ENCODE measurements around the gene CSKMT. TPM values are rescaled to one million over a fixed set of nuclear protein-coding genes. Genes with fewer than 3 reads are reported as not detected.
"Not testable (repeated sequence)": the region's sequence is repeated elsewhere in the genome, so short reads cannot be mapped to it uniquely, and the experiment has no call there.

Gene CSKMT
- total RNA-seq, 2 donors from 2014 or later = 23.6 TPM

GRCh38 chr11:62671608-62672389, 6.7 kb downstream of the CSKMT start, which contains the start of the genes LBHD1 and UQCC3:
LBHD1 (minus strand) TSS chr11:62672267; CDS start chr11:62670031, 2,236 bp downstream.
UQCC3 (plus strand) TSS chr11:62671673; CDS start chr11:62671746, 73 bp downstream.
- Mint-ChIP-seq H3K4me3 (peak within 1 kb of the TSS; percentile 99), H3K36me3 (ENCODE audit: low read depth) (peaks cover 93% of the 10 kb centered on the region), H3K4me1 (peaks cover 20% of the 10 kb centered on the region), H3K9me3 (no peaks in the 10 kb centered on the region), H3K27me3 (no peaks in the 10 kb centered on the region), H3K27ac (peak within 1 kb of the TSS; percentile 98)
- peak; percentile 89 for ATAC-seq (replicated peaks)

- no peak for ATAC-seq (replicated peaks)
- Mint-ChIP-seq H3K4me1 (peaks cover 26% of the 10 kb centered on the region), H3K36me3 (ENCODE audit: low read depth) (peaks cover 93% of the 10 kb centered on the region)
Measured at GRCh38 chr11:62673196-62673525, 8.0 kb downstream of the CSKMT start.

DNA sequence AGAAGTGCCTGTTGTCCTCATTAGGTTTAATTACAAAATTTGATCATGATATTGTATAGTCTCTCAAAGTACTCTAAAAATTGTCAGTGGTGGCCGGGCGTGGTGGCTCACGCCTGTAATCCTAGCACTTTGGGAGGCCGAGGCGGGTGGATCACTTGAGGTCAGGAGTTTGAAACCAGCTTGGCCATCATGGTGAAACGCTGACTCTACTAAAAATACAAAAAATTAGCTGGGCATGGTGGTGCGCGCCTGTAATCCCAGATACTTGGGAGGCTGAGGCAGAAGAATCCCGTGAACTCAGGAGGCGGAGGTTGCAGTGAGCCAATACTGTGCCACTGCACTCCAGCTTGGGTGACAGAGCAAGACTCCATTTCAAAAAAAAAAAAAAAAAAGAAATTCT, 10.3 kb downstream of the CSKMT start:
- Mint-ChIP-seq H3K4me1 (peaks cover 20% of the 10 kb centered on the region), H3K36me3 (ENCODE audit: low read depth) (peaks cover 80% of the 10 kb centered on the region)
- not testable (repeated sequence) for H3K9me3 Mint-ChIP-seq; H3K27me3 Mint-ChIP-seq; H3K4me3 Mint-ChIP-seq; ATAC-seq (replicated peaks); H3K27ac Mint-ChIP-seq

More at GRCh38 chr11:62673196-62673525, 8.0 kb downstream of the CSKMT start:
- H3K4me3 Mint-ChIP-seq = peak overlapping the region; percentile 99
- no peak overlapping the region for H3K27ac Mint-ChIP-seq
- no peaks in the 10 kb centered on the region for H3K9me3 Mint-ChIP-seq
- no peaks in the 10 kb centered on the region for H3K27me3 Mint-ChIP-seq

GRCh38 chr11:62676698-62677097, 11.6 kb downstream of the CSKMT start:
- Mint-ChIP-seq H3K4me1 (peaks cover 25% of the 10 kb centered on the region), H3K4me3 (peak overlapping the region; percentile 79), H3K9me3 (no peaks in the 10 kb centered on the region), H3K27me3 (no peaks in the 10 kb centered on the region), H3K36me3 (ENCODE audit: low read depth) (peaks cover 67% of the 10 kb centered on the region), H3K27ac (peak overlapping the region; percentile 37)
- no peak for ATAC-seq (replicated peaks)

GRCh38 chr11:62677156-62677555, 12.0 kb downstream of the CSKMT start:
- Mint-ChIP-seq H3K4me3 (peak overlapping the region; percentile 79), H3K27me3 (no peaks in the 10 kb centered on the region), H3K9me3 (no peaks in the 10 kb centered on the region), H3K36me3 (ENCODE audit: low read depth) (peaks cover 62% of the 10 kb centered on the region), H3K27ac (peak overlapping the region; percentile 37), H3K4me1 (peaks cover 25% of the 10 kb centered on the region)
- ATAC-seq (replicated peaks) = no peak

GRCh38 chr11:62677714-62678113, 12.6 kb downstream of the CSKMT start:
- Mint-ChIP-seq H3K9me3 (no peaks in the 10 kb centered on the region), H3K4me3 (peak overlapping the region; percentile 79), H3K27me3 (no peaks in the 10 kb centered on the region), H3K4me1 (peaks cover 25% of the 10 kb centered on the region), H3K36me3 (ENCODE audit: low read depth) (peaks cover 57% of the 10 kb centered on the region), H3K27ac (peak overlapping the region; percentile 83)
- ATAC-seq (replicated peaks) = no peak

DNA sequence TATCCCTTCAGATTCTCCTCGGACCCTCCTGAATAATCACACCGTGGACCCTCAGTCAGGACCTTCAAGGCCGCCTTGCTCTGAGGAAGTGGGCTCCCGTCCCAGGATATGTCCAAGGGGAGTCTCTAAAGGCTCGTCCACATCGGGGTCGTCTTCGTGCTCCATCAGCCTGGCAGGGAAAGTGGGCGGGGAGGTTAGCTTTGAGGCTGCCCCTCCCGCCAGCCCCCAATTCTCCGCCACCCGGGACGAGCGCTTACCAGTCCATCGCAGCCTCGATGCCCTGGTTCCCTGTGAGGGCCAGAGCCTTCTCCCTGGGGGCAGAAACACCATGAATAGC, 13.3 kb downstream of the CSKMT start:
- Mint-ChIP-seq H3K9me3 (no peaks in the 10 kb centered on the region), H3K27me3 (no peaks in the 10 kb centered on the region), H3K36me3 (ENCODE audit: low read depth) (peaks cover 53% of the 10 kb centered on the region), H3K27ac (peak overlapping the region; percentile 83), H3K4me3 (peak overlapping the region; percentile 79), H3K4me1 (peaks cover 25% of the 10 kb centered on the region)
- no peak for ATAC-seq (replicated peaks)

DNA sequence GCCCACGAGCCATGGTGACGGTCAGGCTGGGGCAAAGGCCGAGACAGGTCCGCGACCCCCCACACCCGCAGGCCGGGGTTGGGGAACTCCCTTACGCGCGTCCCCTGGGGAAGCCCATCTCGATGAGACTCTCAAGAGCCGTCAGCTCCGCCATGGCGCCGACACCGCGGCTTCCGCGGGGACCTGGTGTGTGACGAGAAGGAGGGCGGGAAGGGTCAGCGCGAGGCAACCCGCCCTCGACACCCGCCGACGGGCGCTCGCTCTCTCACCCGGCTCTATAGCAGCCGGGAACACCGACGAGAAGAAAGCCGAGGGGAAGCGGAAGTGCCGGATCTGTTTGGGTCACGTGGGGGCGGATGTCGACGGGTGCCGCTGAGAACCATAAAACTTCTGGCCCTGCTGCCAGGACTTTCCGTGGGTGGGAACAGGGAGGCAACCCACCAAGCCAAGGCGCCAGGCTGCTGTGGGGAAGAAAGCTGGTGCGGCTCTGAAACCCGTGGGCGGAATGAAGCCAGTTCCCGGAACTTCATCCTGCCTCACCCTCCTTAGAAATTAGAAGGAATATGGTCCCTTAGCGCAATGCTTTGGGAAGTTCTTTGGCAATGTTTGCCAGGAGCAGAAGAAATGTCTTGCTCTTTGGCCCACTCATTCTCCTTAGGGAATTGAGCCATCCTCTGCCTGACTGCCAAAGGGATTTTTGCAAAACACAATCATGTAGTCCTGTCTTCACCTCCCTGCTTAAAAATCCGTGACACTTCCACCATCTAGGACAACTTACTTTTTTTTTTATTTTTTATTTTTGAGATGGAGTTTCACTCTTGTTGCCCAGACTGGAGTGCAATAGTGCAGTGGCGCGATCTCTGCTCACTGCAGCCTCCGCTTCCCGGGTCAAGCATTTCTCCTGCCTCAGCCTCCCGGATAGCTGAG, 13.9 kb downstream of the CSKMT start, which contains the start of gene UBXN1:
UBXN1 (minus strand) TSS at position 304 of the 927 bp plus-strand sequence; CDS start at position 154, 150 bp downstream.
- Mint-ChIP-seq H3K9me3 (no peaks in the 10 kb centered on the region), H3K4me1 (peaks cover 25% of the 10 kb centered on the region), H3K27ac (peak within 1 kb of the TSS; percentile 83), H3K36me3 (ENCODE audit: low read depth) (peaks cover 47% of the 10 kb centered on the region), H3K27me3 (no peaks in the 10 kb centered on the region), H3K4me3 (peak within 1 kb of the TSS; percentile 79)
- peak; percentile 91 for ATAC-seq (replicated peaks)

DNA sequence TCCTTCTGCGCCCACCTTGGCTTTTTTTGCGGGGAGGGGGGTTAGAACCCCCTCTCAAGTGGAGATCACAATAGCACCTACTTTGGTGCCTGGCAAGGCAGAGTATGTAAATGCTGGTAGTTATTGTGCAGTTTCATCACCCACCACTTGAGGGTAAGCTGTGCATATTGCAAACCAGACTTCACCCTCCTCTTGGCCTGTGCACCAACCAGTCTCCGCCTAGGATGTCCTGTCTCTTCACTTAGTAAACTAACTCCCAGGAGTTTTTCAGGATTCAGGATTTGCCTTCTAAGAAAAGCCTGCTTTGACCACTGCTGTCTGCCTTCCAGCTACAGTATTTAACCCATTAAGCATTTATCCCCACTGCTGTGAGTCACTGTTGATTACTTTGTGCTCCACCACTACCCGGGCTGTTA, 15.7 kb downstream of the CSKMT start:
- peak; percentile 81 for ATAC-seq (replicated peaks)
- Mint-ChIP-seq H3K4me1 (peaks cover 20% of the 10 kb centered on the region), H3K9me3 (no peaks in the 10 kb centered on the region), H3K27ac (peak overlapping the region; percentile 84), H3K36me3 (ENCODE audit: low read depth) (peaks cover 32% of the 10 kb centered on the region), H3K4me3 (peak overlapping the region; percentile 42), H3K27me3 (no peaks in the 10 kb centered on the region)

DNA sequence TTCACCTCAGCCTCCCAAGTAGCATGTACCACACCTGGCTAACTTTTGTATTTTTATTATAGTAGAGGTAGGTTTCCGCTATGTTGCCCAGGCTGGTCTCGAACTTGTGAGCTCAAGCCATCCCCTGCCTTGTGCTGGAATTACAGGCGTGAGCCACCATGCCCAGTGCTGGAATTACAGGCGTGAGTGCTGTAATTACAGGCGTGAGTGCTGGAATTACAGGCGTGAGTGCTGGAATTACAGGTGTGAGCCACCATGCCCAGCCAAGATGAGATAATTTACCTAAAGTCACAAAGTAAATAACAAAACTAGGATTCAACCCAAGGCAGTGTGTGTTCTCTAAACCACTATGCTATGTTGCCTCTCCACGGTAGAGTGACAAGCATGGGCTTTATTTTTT, 17.4 kb downstream of the CSKMT start:
- H3K36me3 Mint-ChIP-seq (ENCODE audit: low read depth) = peaks cover 15% of the 10 kb centered on the region
- H3K27me3 Mint-ChIP-seq = no peaks in the 10 kb centered on the region
- peaks cover 13% of the 10 kb centered on the region for H3K4me1 Mint-ChIP-seq
- H3K27ac Mint-ChIP-seq = no peak overlapping the region
- no peak overlapping the region for H3K4me3 Mint-ChIP-seq
- ATAC-seq (replicated peaks) = no peak
- H3K9me3 Mint-ChIP-seq = no peaks in the 10 kb centered on the region

DNA sequence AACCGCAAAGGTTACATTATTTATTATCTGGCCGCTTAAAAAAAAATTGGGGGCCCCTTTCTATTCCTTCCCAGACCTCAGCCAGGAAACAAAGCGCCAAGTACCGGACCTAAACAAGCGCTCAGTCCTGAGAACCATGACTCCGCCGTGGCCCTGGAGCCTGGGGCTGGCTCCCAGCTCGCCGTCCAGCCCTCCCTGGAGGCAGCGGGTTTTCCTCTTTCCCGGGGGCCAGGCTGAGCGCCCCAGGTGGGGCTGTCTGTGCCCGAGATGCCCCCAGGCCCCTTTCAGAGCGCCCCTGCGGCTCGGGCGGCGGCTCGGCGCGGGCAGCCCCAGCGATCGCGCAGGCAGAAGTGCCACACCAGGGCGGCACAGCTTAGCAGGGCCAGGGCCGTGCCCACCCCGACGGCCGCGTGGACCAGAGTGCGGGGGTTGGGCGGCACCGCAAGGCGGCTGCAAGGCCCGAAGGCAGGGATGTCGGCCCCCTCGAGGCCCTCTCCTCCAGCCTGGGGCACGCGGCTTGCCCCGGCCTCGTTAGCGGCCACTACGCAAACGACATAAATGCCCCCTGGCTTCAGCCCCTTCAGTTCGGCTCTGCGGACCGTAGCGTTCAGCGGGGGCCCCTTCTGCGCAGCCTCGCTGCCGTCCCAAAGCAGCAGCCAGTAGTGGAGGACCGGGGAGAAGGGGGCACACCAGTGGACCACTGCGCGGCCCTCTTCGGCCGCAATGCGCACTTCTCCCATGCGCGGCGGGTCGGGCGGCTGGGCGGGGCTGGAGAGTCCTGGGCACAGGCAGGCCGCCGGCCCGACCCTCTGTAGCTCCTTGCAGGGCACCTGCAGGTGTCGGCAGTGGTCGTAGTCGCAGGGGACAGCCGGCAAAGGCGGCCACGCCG, 22.6 kb downstream of the CSKMT start:
- no peaks in the 10 kb centered on the region for H3K9me3 Mint-ChIP-seq
- H3K27me3 Mint-ChIP-seq = peaks cover 3% of the 10 kb centered on the region
- H3K4me1 Mint-ChIP-seq = no peaks in the 10 kb centered on the region
- H3K36me3 Mint-ChIP-seq (ENCODE audit: low read depth) = peaks cover 39% of the 10 kb centered on the region
- no peak overlapping the region for H3K27ac Mint-ChIP-seq
- H3K4me3 Mint-ChIP-seq = no peak overlapping the region
- ATAC-seq (replicated peaks) = no peak

DNA sequence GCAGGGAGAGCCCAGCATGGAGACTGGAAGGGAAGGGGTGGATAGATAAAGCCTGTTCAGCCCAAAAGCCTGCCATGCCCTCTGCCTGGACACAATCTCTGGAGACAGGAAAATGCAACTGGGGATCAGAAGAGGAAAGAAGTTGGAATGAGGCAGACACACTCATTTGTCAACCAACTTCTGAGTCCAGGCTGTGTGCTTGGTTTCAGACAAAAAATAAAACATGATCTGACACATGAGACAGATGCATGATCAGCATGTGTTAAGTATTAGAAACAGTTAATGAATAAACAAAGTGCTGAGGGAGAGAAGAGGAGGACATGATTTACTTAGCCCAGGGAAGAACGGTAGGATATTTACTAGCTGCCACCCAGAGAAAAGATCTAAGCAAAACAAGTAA, 23.4 kb downstream of the CSKMT start:
- no peaks in the 10 kb centered on the region for H3K9me3 Mint-ChIP-seq
- H3K4me1 Mint-ChIP-seq = no peaks in the 10 kb centered on the region
- no peak overlapping the region for H3K4me3 Mint-ChIP-seq
- H3K27ac Mint-ChIP-seq = no peak overlapping the region
- no peak for ATAC-seq (replicated peaks)
- H3K27me3 Mint-ChIP-seq = peaks cover 3% of the 10 kb centered on the region
- H3K36me3 Mint-ChIP-seq (ENCODE audit: low read depth) = peaks cover 45% of the 10 kb centered on the region

- Mint-ChIP-seq H3K9me3 (no peaks in the 10 kb centered on the region), H3K27me3 (peaks cover 3% of the 10 kb centered on the region), H3K4me3 (no peak within 1 kb of the TSS), H3K4me1 (peaks cover 2% of the 10 kb centered on the region), H3K36me3 (ENCODE audit: low read depth) (peaks cover 50% of the 10 kb centered on the region), H3K27ac (no peak within 1 kb of the TSS)
- ATAC-seq (replicated peaks) = no peak
Measured at GRCh38 chr11:62689421-62690183, 24.5 kb downstream of the CSKMT start, which contains the start of gene LRRN4CL. LRRN4CL (minus strand) TSS chr11:62689530; CDS start chr11:62688508, 1,022 bp downstream.

Data from activated T-helper 17 cell treated with anti-CD3 and anti-CD28 coated beads, Interleukin-2, amount 50 U/mL, for 72 hours (primary cell).